DMS53 (cell line): ENCODE data around the gene VTI1A.
A peak's percentile ranks its signal among the peaks of the same experiment; 100 is the strongest.

Experiments
- DNase-seq: peaks from one replicate; lab custom pipeline; 2025; lab: John Stamatoyannopoulos, UW

VTI1A gene

DNA sequence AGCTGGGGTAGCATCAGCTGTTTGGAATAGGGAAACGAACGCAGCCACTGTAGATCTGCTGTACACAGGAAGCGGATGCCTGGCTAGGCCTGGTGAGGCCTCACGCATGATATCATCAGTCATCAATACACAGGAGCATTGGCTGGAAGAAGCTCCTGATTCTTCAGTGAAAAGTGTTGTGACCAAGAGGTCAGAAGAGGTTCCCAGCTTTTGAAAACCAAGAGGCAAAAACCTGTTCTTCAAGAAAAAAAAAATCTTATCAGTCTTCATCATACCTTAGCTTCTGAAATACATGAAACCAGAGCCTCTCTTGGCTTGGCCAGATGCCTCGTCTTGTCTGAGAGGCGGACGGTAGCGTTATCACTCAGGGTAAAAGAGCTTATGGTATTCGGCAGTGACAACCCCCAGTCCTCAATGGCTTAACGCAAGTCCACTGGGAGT, 363.7 kb downstream of the VTI1A start:
- DNase-seq, result no peak

DNA sequence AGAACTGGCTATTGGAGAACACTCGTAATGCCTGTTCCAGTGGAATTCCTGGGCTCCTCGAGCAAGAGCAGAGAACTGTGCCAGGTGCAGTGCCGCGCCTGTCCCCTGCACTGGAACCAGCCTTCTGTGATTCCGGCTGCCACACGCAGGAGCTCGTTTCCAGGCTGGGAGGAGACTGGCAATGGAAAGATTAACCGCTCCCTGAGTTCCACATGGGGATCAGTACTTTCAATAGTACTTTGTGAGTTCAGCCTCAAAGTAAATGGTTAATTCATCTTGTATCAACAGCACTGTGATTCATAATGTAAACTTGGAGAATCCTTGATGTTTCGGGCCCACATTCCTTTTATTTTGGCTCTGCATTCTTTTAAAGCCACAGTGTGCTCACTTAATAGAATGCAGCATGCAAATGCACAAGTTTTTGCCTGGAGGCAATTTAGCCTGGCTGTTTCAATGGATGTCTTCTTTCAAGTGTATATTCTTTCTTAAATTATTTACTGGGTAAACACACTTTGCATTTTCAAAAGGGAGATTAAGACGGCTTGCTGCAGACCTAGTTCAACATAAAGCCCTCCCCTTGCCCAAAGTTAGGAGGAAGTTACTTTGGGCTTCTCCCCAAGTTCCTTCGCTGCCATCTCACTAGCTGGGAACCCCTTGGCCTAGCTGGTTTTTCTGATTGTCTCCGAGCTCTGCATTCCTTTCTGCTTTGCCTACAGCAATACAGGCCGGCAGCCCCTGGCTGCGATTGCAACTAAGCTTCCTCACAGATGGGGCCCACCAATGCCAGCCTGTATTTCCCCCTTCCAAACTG, 364.9 kb downstream of the VTI1A start:
- DNase-seq, result no peak

GRCh38 chr10:112812586-112812985, 365.6 kb downstream of the VTI1A start:
- no peak for DNase-seq

GRCh38 chr10:112813866-112814591, 367.0 kb downstream of the VTI1A start:
- DNase-seq, result no peak

GRCh38 chr10:112815269-112816032, 368.4 kb downstream of the VTI1A start:
- peak; percentile 58 for DNase-seq

DNA sequence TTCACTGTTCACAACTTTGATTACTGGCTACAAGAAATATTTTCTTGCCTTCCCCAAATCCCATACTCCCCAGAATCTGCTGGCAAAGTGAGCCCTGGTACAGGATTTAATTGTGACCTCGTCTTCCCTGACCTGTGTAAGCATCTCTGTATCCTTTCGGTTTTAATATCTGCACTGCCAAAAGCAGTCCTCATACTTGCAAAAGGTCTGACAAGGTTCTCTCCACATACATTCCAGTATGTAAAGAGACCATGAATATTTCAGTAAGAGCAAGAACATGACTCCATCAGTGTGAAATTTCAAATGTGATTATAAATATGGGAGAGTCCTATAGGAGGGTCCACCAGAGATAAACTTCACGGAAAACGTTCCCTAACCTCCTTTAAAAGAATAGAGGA, 369.0 kb downstream of the VTI1A start:
- no peak for DNase-seq

DNA sequence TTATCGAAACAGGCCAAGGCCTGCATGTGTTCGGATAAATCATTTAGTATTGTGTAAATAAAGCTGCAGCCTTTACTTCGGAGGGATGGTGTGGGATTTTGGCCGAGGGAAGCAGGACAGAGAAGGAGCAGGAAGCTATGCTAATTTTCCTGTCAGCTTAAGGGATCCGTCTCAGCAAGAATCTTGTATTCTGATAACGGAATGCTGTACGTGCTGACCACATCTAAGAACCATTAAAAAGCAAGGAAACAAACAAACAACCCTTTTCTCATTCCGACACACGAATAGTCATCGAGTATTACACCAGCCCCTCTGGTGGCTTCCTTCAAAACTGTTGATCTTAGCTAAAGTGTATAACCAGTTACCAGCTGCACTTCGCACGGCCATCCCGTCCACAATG, 369.9 kb downstream of the VTI1A start:
- no peak for DNase-seq

GRCh38 chr10:112817981-112818777, 371.2 kb downstream of the VTI1A start:
- no peak for DNase-seq

GRCh38 chr10:112819231-112819630, 372.2 kb downstream of the VTI1A start:
- no peak for DNase-seq

GRCh38 chr10:112820320-112820719, 373.3 kb downstream of the VTI1A start:
- no peak for DNase-seq

DNA sequence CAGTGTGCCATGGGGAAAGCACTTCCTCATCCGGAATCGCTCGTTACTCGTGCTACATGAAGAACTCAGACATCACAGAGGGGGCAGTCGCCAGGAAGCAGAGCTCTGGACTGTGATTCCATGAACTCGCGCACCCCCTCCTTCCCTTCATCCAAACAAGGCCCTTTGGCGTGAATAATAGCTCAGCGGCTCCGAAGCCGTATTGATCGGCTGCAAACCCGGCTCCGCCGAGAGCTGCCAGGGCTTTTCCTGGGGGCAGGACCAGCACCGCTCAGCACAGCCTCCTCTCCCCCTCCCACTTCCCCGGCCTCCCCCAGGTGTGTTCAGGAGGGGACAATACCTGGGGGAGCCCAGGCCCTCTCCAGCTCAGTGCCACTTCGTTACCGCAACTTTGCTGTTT, 374.0 kb downstream of the VTI1A start:
- no peak for DNase-seq

- DNase-seq, result no peak
Measured at GRCh38 chr10:112821663-112822062, 374.6 kb downstream of the VTI1A start.

GRCh38 chr10:112823007-112823406, 376.0 kb downstream of the VTI1A start:
- DNase-seq, result no peak

GRCh38 chr10:112823604-112824003, 376.6 kb downstream of the VTI1A start:
- DNase-seq, result no peak

DNA sequence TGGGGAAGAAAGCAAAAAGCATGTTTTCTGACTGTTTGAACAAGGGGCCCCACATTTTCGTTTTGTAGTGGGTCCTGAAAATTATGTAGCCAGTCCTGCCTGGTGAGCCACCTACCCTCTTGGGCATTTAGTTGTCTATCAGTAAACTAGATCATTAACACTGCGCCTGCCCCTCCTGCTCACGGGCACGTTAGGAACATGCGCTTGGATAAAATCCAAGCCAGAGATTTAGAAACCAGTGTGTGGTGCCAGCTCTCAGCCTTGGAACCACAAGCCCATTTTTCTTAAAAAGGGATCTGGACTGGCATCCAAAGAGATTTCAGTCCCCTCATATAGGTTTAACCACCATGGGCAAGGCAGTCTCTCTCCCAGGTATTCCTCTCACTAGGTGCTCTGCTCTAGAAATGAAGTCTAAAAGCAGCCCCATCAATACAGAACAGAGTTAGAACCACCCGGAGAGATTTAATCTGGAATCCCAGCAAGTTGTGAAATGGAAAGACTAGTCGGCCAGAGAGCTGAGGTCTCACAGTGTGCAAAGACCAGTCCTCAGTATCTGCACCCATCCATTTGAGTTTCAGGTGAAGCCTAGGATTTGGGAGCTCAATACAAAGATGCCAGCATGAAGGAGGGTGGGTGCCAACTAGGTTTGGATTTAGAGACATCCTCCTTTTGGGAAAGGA, 379.1 kb downstream of the VTI1A start:
- DNase-seq, result no peak

DNA sequence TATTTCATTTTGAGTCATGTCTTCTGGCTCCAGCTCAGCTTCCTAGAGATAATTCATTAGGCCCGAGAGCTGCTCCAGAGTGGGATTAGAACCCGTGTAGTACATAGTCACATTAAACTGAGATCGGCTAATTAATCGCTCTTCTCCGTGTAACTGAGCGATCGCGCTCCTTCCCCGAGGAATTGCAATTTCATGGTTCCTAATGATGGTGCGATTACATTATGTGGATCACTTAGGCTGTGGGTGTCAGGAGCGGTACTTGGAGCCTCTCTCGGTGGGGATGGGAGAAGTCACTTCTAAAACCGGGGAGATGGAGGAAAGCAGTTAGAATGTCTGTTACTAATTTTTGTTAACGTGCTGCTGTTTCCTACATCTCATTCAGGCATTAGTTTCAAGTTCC, 380.1 kb downstream of the VTI1A start:
- no peak for DNase-seq

- no peak for DNase-seq
Measured at GRCh38 chr10:112827951-112828350, 380.9 kb downstream of the VTI1A start.

DNA sequence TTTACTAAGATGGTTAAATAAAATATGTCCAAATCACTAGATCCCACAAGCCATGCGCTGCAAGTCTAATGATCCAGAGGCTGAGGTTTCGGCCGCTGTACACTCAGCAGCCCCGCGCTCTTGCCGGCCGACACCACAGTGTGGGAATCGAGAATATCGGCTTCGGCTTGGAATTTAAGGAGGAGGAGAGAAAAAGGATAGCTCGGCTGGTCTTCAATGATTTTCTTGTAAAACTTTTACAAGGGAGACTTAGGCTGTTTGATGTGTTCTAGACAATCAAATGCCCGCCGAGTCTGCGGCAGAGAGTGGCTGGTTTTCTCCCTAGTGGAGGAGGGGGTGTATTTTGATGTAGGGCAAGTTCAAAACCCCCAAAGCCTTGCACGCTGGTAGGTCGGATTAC, 384.8 kb downstream of the VTI1A start:
- DNase-seq, result no peak

- DNase-seq, result peak; percentile 35
Measured at GRCh38 chr10:112832361-112832878, 385.4 kb downstream of the VTI1A start.

DNA sequence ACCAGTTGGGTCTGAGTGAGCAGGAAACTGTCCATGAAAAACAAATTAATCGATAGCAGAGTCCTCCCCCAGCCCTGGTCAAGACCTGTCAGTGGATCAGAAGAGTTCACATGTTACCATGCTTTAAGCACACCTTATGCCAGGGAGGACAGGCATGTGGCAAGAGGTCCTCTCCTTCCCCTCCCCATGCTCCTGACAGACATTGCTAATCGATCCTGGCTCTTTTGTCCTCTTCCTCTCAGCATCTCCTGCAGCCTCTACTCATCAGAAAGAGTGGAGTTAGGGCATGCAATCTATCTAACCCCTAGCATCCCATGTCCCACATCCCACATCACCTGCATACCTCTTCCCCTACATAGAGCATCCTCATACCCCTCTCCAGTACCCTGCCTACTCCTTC, 385.9 kb downstream of the VTI1A start:
- no peak for DNase-seq

DNA sequence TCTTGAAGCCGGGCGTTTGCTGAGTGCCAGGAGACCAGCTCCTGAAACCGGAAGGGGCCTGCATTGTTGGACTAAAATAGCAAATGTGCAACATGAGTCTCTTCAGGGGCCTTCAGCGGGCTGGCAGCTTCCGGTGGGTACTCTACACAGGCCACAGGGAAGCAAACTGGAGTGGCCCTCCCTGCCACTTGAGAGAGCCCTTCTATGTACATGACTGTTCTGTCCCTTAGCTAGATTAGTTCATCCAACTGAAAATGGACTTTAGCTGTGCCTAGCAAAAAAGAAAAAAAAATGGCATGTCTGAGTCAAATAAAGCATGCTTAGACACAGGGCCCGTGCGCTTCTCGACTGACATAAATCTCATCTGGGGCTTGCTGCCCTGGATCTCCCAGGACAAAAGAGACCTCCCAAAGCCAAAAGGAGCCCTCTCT, 387.8 kb downstream of the VTI1A start:
- DNase-seq, result peak; percentile 15
